GM20431 (cell line): ENCODE results near the gene PDCD4.
"Not testable (repeated sequence)": the region's sequence is repeated elsewhere in the genome, so short reads cannot be mapped to it uniquely, and the experiment has no call there.

Experiments
- in situ Hi-C: fragments of 300-500 bp; cut with MseI, MboI; formaldehyde crosslinking; loops from one replicate; pipeline ENCODE4 v1.15.0; 2020; ENCODE audit warnings: low sequenced_read_pairs; ENCODE audit not compliant: unreplicated experiment

The PDCD4 gene

DNA sequence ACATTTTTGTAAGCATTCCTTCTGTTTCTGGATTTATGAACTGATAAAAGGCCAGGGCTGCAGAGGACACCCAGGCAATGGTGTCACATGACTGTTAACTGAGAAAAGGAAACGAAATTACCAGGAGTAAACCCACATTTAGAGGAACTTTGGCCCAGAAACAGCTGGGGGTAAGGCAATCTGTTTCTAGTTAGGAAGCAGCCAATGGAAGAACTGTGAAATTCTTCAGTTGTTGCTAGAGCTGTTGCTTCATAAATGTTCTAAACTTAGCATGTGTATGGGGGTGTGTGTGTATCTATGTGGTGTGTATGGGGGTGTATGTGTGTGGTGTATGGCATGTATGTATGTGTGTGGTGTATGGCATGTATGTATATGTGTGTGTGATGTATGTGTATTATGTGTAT, 11.8 kb upstream of the PDCD4 start:
- in situ Hi-C loops, result no loop called here

DNA sequence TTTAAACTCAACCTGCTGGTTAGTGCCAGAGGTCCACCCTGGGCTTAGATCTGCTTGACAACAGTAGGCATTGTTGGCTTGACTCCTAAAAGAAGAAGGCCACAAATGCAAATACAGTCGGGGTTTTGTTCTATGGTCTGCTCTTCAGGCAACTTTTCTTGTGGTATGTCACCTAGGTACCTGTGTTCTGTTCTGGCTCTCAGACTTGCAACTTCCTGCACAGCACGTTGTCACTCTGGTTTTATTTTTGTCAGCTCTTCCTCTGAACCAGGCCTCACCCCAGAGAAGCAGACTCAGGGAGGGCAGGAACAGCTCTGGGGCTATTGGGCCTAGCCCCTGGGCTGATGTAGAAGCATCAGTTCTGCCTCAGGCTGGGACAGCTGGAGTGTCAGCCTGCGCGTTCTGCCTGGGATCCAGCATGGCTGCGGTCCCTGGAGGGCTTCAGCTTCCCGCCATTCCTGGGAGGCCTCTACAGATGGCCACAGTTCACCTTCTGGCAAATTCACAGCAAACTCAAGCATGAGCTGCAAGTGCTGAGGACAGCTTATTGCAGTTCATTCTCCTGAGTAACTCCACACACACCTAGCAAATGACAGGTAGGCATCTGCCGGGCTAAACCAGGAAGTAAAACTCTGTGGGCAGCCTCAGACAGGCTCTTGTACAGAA, 11.0 kb upstream of the PDCD4 start:
- in situ Hi-C loops, result no loop called here

DNA sequence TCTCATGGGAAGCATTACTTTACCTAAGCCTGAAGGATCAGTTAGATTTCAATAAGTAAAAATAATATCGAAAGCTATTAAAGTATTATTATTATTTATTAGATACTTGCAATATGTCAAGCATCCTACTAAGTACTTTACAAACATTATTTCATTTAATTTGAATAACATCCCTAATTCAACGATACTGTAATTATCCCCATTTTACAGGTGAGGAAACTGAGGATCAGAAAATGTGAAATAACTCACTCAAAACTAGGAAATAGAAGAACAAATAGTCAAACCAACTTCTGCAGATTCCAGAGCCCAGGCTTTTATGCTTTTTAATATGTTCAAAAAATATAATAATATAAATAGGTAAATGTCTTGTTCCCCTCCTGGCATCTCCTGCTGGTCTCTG, 10.3 kb upstream of the PDCD4 start:
- in situ Hi-C loops, result no loop called here

DNA sequence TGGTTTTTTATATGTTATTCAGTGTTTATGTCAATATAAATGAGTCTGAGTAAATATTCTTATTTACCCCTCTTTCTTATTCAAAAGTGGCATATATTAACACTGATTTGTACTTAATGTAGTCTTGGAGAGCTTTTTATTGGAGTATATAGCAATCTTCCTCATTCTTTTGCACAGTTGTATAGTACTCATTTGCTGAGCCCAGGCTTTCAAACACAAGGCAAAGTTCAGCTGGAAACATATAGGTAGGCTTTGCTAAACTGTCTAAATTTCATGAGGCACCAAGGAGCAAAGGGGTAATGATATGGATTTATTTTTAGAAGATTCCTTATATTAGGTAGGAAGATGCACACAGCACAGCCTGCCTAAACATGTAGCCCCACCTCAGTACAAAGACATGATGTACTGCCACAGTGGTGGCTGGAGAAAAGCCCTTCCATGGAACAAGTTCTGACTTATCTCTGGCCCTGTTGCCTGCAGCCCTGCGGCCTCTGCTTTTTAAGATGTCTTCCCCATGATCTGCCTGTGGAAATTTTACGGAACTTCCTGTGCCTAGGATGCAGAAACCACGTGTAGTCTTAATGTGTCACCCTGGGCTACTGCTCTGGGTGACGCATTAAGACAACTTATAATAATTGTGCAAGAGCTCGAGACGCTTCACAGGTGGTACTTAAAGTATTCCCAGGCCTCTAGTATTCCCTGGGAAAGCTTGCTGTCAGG, 9.6 kb upstream of the PDCD4 start:
- in situ Hi-C loops, result no loop called here

DNA sequence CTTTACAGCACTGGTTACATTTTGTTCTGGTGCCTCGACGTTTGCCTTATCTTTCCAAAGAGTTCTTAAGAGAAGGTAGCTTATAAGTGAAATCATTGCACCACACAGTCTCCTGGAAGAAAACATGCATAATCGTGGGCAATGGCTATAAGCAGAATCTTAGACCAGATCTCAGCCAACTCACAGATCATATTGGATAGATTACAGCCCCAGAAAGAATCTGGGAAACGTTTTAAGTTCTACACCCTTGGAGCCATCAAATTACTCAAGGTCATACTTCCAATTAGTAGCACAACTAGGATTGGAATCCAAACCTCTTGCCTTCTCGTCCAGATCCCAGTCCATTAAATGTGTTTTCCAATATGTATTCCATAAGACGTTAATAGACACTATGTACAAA, 8.8 kb upstream of the PDCD4 start:
- in situ Hi-C loops, result no loop called here

DNA sequence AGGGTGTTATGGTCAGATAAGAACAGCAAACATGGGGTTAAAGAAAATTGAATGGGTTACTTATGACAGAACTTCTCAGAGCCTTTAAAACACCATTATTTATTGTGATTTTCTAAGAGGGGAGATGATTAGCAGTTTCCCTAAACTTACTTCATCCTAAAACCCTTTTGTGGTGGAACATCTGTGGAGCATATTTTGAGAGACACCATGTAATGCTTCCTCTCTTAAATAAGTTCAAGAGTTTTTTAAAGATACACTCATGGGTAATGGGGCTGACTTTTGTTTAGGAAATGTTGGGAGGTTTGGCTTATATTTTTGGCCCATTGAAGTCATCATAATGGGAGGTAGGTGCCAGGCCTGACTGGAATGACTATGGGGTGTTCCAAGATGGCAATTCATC, 8.4 kb upstream of the PDCD4 start:
- in situ Hi-C loops, result no loop called here

DNA sequence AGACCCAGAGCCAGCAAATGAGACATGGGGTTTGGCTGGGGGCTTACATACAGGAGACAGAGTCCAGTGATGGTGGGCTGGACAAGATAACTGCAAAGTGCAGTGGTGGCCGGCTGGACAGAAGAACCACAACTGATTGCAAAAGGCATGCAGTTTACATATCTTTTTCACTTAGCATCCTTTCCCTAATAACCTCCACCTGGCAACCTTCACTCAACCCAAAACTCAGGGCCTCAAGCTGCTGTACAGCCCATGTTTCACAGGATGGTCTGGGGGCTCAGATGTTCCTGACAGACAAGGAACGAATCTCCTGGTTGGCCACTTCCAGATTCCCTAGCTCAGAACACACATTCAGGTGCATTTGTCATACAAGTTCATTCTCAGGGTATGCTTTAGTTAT, 7.8 kb upstream of the PDCD4 start:
- in situ Hi-C loops, result no loop called here

DNA sequence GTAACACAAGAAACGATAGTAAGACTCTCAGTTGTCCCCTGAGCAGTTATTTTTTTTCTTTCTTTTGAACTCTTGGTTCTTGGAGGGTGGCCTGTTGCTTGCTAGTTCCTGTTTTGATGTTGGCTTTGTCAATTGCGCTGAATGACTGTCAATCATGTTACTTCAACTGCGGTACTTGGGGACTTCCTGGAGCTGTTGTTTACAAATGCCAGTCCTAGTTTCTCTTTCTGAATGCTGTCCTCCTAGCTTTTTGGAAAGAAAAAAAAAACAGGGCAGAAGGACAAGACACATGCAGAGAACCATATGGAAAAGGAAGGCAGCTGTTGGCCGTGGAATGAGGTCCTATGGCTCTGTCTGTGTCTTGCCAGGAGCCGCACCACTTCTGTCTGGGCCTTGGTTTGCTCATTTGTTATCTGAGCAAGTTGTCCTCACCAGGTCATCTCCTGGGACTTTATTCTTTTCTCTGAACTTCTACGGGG, 7.0 kb upstream of the PDCD4 start:
- in situ Hi-C loops, result no loop called here

DNA sequence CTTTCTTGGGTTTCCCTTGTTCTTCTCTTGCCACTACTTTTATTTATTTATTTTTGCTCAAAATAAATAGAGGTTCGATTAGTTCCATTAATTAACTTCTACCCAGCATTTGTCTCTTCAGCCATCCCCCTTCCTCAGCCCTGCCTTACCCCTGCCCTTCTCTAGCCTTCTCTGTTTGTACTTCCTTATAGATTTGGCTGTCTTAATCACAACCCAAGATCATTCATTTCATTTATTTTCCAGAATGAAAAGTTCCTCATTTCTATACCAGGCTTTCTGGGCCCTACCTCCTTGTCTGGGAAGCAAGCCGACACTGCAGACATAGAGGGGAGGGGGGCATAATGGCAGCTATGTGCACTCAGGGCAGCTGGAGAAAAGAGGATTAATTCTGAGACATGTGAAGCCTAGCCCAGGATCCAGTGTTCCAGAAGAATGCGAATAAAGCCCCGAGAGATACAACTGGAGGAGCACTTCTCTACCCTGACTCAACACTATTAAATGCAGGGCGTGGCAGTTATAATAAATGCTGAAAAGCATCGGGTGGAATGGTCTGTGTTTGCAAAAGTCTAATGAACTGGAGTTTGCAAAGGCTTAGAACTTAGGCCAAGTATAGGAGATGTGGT, 6.4 kb upstream of the PDCD4 start:
- in situ Hi-C loops, result no loop called here

DNA sequence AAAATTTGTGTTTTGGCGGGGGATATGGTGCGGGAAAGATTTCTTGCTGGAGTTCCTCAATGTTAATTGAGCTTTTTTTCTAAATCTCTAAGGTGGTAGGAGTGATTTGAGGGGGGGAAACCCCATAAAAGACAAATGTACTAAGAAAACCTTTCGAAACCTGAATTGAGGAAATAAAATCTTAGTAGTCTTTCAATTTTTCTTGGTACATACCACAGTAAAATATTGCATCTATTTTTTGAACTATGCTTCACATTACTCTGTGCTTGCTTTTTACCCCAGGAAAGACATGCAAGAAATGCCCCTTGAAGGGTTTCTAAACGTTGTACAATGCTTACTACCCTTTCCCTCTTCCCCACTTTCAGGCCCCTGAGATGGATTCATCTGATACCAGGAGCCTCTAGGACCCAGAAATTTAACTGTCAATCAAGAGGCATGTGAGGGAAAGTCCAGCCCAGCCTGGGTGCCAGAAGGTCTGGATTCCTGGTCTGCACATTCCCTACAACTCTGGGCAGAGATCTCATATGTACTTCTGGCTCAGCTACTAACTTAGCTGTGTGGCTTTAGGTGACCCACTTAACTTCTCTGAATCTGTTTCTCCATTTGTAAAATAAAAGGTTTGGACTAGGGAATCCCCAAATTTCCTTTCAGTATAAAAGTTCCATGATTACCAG, 5.8 kb upstream of the PDCD4 start:
- in situ Hi-C loops, result no loop called here

DNA sequence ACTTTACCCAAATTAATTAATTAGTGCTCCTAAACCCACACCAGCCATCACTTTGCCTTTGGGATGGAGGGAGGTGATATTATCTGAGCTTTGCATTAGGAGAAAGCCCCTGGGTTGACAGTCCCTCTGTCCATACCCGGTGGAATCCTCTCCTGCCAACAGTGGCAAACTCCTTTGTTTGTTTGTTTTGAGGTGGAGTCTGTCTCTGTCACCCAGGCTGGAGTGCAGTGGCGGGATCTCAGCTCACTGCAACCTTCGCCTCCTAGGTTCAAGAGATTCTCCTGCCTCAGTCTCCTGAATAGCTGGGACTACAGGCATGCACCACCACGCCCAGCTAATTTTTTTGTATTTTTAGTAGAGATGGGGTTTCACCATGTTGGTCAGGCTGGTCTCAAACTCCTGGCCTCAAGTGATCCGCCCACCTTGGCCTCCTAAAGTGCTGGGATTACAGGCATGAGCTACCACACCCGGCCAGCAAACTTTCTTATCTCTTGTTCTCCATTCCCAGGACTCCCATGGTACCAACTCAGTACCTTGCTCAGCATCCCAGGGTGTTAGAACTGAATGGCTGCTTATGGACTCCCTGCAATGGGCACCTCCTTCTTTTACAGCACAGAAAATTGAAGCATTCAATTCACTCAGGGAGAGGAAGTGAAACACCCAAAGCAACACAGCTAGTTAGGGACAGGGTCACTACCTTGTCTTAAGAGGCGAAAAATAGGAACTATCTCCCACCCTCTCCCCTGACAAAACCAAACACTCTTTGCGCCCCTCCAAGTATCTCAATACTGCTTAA, 4.5 kb upstream of the PDCD4 start:
- in situ Hi-C loops, result not testable (repeated sequence)

DNA sequence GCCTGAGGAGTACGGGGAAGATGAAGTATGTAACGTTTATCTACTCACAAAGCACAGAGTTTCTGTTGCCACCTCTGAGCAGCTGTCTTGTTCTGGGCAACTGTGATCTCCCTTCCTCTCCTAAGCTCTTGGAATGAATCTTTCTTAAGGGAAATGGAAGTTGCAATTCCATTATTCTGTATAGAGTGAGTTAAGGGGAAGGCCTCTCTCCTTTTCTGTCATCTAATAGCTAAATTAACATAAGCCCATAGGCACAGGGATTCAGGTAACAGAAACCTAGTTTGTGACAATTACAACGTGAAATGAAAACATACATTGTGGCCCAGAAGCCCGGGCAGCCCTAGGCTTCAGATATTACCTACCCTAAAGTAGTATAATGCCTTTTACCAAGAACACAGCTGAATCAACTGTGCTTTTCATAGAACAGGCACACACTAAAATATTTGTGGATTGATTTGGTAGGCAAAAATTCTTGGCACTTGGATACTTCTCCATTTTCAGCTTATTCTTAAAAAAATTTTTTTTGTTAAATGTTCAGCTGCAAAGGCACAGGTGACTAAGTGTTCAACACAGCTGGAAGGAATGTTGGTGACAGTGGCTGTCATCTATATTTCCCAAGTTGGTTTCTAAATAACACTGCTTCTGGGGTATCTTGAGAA, 3.8 kb upstream of the PDCD4 start:
- in situ Hi-C loops, result no loop called here

DNA sequence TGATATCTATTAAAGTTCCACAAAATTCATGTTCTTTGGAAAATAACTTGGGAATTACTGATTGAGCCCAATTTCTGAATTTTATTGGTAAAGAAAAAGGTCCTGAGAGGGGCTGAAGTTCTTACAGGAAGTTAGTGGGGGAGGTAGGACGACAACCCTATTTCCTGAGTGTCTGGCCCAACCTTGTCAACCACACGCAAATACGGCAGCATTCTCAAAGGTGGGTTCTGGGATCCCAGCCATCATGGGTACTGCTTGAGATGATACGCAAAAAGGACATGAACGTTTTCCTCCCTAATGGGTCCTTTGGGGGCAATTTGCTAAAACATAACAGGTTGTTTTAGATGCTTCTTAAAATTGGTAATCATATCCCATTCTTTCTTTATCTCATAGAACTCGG, 2.7 kb upstream of the PDCD4 start:
- in situ Hi-C loops, result no loop called here

DNA sequence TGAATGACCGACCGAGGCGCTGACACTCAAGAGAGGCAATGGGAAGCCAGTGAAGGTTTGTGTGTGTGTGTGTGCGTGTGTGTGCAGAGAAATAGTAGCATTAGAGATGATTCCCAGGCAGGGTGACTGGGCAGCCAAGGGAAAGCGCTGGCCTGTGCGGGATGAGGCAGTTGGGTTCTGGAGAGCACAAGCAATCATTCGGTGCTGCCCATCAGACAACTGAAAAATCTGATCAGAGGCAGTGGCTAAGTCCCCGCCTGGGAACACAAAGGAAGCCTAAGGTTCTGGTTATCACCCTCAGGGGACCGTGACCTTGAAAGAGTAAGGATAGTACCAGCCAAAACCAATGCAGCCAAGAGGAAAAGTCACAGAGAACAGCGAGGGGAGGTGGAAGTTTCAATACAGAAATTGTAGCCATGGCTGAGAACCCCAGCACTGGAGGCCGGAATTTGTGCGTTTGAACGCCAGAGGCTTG, 868 bp upstream of the PDCD4 start:
- in situ Hi-C loops, result no loop called here

DNA sequence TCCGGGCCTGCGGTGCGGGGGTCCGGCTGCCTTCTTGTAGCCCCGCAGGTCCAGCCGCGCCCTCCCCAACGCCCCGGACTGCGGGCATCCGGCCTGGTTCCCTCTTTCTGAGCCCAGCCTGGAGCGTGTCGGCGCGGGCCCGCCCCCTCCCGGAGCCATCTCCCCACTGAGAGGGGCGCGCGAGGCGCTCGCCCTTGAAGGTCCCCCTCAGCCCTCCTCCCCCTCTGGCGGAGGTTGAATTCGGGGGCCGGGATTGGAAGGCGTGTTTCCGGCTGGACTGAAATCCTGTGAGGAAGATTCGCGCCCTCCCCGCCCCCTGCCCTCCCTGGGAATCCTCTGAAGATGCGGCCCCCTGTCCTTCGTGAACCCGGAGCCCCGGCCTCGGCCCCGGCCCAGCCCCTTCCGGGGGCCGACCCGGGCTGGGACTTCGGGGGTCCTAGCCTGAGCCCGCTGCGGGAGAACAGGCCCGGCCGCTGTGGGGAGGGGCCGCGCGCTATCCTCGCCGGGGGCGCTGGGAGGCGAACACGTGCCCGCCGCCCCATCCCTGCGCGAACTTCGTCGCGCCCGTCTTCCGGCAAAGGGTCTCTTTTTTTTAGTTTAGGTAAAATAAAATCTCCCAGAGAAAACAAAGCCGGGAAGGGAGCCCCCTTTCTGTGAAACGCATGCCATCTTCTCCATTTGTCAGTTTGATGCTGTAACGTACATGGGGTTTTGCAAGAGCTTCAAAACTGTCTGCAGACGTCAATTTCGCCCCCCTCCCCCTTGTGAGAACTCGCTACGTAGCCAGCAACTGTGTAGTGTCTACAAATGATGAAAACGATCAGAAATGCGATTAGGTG, 636 bp downstream of the PDCD4 start:
- in situ Hi-C loops, result no loop called here

DNA sequence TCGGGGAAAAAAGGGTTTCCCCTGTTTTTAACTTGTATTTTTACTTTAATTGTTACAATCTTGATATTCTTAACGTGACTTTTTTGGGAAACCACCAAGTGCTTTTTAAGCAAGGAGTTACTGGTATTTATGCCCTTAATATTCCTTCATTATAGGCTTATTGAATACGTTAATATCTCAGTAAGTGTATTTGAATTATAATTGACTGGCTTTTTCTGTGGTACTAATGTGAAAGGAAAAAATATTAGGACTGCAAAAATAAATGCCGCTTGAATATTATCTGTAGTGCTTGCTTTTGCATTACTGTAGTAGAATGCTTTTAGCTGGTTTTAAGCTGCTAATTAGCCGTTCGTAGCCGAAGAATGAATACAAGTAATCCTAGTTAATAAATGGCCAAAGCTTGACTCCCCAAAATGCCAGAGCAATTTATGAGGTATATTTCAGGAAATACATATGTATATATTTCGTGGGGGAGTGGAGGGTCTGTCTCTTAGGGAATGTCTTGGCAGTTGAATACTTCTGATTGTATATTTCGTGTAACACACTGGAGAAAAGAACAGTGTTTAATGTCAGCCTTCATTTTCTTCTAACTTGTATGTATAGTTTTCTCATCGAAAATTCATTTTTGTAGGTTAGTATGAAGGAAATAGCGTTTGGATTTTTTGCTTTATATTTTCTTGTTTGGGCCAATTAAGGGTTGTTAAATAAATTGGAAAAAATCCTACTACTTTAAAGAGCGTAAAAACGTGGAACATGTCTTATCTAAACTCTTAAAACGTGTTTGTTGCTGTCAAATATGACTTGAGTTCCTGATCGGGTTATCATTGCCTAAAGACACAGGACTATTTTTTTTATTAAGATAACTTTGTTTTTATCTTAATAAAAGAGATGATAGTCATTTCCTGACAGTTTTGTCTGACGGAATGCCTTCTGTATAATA, 1.5 kb downstream of the PDCD4 start:
- in situ Hi-C loops, result no loop called here

DNA sequence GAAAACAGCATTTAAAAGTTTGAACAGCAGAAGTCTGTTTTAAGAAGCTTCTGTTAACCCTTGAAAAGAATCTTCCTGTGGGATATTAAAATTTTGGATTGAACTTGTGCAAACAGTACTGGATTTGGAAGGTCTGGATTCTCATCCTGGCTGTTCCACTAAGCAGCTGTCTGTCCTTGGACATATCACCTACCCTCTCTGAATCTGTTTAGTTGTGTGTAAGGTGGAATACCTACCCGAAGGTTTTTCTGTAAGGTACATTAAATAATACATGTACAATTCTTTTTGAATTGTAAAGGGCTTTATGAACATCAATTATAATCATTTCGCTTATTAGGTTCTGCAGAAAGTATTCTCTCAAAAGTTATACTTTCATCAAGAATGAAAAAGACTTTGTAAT, 2.2 kb downstream of the PDCD4 start:
- in situ Hi-C loops, result no loop called here

DNA sequence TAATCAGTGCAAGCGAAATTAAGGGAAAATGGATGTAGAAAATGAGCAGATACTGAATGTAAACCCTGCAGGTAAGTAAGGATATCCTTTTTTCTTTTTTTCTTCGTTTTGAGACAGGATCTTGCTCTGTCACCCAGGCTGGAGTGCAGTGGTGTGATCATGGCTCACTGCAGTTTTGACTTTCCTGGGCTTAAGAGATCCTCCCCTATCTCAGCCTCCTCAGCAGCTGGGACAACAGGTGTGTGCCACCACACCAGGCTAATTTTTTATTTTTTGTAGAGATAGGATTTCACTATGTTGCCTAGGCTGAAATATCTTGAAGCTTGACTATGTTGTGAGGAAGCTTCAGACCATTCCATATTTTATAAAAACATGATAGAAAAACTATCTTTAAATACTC, 4.3 kb downstream of the PDCD4 start:
- in situ Hi-C loops, result loop anchor here (25.0 kb wide), 1 partner anchor 114 kb away; no protein-coding TSS in a partner anchor
